DND-41 (cell line): Measurements from ENCODE around the gene PTDSS2.

Experiments
- EZH2 ChIP-seq: IDR thresholded peaks from 3 replicates; pipeline ENCODE4 v1.6.1; 2012; ENCODE audit warnings: borderline replicate concordance, low read depth, mild to moderate bottlenecking, moderate library complexity, low read length, inconsistent platforms; ENCODE audit not compliant: severe bottlenecking
- TF ChIP-seq, protein P1 (sequence below): IDR thresholded peaks from 2 replicates; pipeline ENCODE4 v1.5.1; 2012; ENCODE audit warnings: borderline replicate concordance, low read length, moderate library complexity, mild to moderate bottlenecking; ENCODE audit not compliant: poor library complexity, severe bottlenecking; ENCODE audit errors: extremely low read depth

GRCh38 chr11:451738-452137 lies 1.7 kb downstream of the PTDSS2 start:
- TF ChIP-seq, protein P1, sequence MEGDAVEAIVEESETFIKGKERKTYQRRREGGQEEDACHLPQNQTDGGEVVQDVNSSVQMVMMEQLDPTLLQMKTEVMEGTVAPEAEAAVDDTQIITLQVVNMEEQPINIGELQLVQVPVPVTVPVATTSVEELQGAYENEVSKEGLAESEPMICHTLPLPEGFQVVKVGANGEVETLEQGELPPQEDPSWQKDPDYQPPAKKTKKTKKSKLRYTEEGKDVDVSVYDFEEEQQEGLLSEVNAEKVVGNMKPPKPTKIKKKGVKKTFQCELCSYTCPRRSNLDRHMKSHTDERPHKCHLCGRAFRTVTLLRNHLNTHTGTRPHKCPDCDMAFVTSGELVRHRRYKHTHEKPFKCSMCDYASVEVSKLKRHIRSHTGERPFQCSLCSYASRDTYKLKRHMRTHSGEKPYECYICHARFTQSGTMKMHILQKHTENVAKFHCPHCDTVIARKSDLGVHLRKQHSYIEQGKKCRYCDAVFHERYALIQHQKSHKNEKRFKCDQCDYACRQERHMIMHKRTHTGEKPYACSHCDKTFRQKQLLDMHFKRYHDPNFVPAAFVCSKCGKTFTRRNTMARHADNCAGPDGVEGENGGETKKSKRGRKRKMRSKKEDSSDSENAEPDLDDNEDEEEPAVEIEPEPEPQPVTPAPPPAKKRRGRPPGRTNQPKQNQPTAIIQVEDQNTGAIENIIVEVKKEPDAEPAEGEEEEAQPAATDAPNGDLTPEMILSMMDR: no peak
- TF ChIP-seq EZH2: no peak
